H1 (cell line): ENCODE measurements around the gene PRB2. TPM values are rescaled to one million over a fixed set of nuclear protein-coding genes. Genes with fewer than 3 reads are reported as not detected.
"Not testable (repeated sequence)": the region's sequence is repeated elsewhere in the genome, so short reads cannot be mapped to it uniquely, and the experiment has no call there.

ENCODE experiments used
- CTCF ChIA-PET: fragments of 300-600 bp; sonication (Branson Sonifier 250); formaldehyde crosslinking; loops from one replicate; lab custom pipeline; 2021; ENCODE audit not compliant: partially characterized antibody; lab: Charles Lee
- POLR2A ChIA-PET: fragments of 300-600 bp; sonication (Branson Sonifier 250); formaldehyde crosslinking; loops from one replicate; lab custom pipeline; 2021; ENCODE audit warnings: inconsistent platforms; ENCODE audit not compliant: partially characterized antibody; lab: Charles Lee
- DNase-seq, 2 experiments: peaks; one replicate each; pipeline versions ENCODE4 v3.0.0 to v3.0.0-alpha.2; 2010 to 2022; ENCODE audit warnings: low spot score in 2 of 2, low read depth in 1 of 2, mixed read lengths in 1 of 2
- FAIRE-seq: peaks from 2 replicates; lab custom pipeline; 2011; peaks lifted over from hg19 to GRCh38; lab: Jason Lieb, UNC
- H2AFZ ChIP-seq: 2 replicates; pipeline ENCODE4 v1.8.1; 2012; ENCODE audit warnings: low read length, inconsistent platforms
- H2AK5ac ChIP-seq: 2 replicates; pipeline ENCODE4 v1.6.1; 2013; ENCODE audit warnings: low read depth, low read length
- H2BK120ac ChIP-seq: replicated peaks from 2 replicates; pipeline ENCODE3; 2013; ENCODE audit warnings: low read depth, low read length, inconsistent platforms
- H2BK12ac ChIP-seq: 2 replicates; pipeline ENCODE4 v1.6.1; 2013; ENCODE audit warnings: low read depth, low read length
- H2BK15ac ChIP-seq: 2 replicates; pipeline ENCODE4 v1.6.1; 2013; ENCODE audit warnings: low read length
- H2BK20ac ChIP-seq: 2 replicates; pipeline ENCODE4 v1.6.1; 2013; ENCODE audit warnings: low read length
- H2BK5ac ChIP-seq: 2 replicates; pipeline ENCODE4 v1.6.1; 2013; ENCODE audit warnings: low read depth, low read length
- H3K14ac ChIP-seq: 2 replicates; pipeline ENCODE4 v1.6.1; 2013; ENCODE audit warnings: inconsistent platforms; ENCODE audit not compliant: insufficient read length
- H3K18ac ChIP-seq: 2 replicates; pipeline ENCODE4 v1.6.1; 2013; ENCODE audit warnings: low read length; ENCODE audit errors: extremely low read depth
- H3K23ac ChIP-seq: 2 replicates; pipeline ENCODE4 v1.6.1; 2013; ENCODE audit warnings: inconsistent platforms; ENCODE audit not compliant: insufficient read length
- H3K23me2 ChIP-seq: 2 replicates; pipeline ENCODE4 v1.6.1; 2013; ENCODE audit warnings: low read depth, low read length
- H3K27ac ChIP-seq: 2 replicates; pipeline ENCODE4 v1.6.1; 2011; ENCODE audit warnings: low read depth, low read length, inconsistent platforms
- H3K27me3 ChIP-seq, 4 experiments: replicated peaks in 1 of 4; 1 replicate in 1 of 4; 2 replicates in 3 of 4; pipeline versions ENCODE4 v1.6.1 to v1.8.1; 2011 to 2013; ENCODE audit warnings: low read length in 3 of 4, mild to moderate bottlenecking in 3 of 4, inconsistent platforms in 2 of 4, mixed read lengths in 2 of 4, moderate library complexity in 1 of 4; ENCODE audit not compliant: control insufficient read depth in 3 of 4, insufficient read depth in 3 of 4; ENCODE audit errors: extremely low read depth in 1 of 4
- H3K36me3 ChIP-seq, 4 experiments: 2 replicates each; pipeline versions ENCODE4 v1.6.1 to v1.8.1; 2011 to 2013; ENCODE audit warnings: mild to moderate bottlenecking in 4 of 4, low read length in 3 of 4, moderate library complexity in 2 of 4, control low read depth in 1 of 4, inconsistent platforms in 1 of 4; ENCODE audit not compliant: insufficient read depth in 4 of 4, control insufficient read depth in 2 of 4
- H3K4ac ChIP-seq: replicated peaks from 2 replicates; pipeline ENCODE3; 2013; ENCODE audit warnings: low read length, low read depth, mixed read lengths, inconsistent platforms; ENCODE audit not compliant: insufficient read length
- H3K4me1 ChIP-seq, 4 experiments: replicated peaks in 1 of 4; 1 replicate in 1 of 4; 2 replicates in 3 of 4; pipeline versions ENCODE4 v1.6.1 to v1.8.1; 2011 to 2013; ENCODE audit warnings: low read length in 3 of 4, inconsistent platforms in 2 of 4, mixed read lengths in 1 of 4; ENCODE audit not compliant: insufficient read depth in 4 of 4, control insufficient read depth in 3 of 4
- H3K4me2 ChIP-seq, 2 experiments: 2 replicates each; pipeline versions ENCODE4 v1.6.1 to v1.8.1; 2011 to 2013; ENCODE audit warnings: low read depth in 2 of 2, low read length in 2 of 2, control low read depth in 1 of 2, inconsistent platforms in 1 of 2, mild to moderate bottlenecking in 1 of 2; ENCODE audit not compliant: insufficient read depth in 1 of 2
- H3K4me3 ChIP-seq, 4 experiments: fragments of 200-600, 300-600 bp in 1 of 4; sonication (generic), shearing (Covaris generic), sonication (Bioruptor Twin) in 1 of 4; 2 replicates each; pipeline versions ENCODE4 v1.5.1 to v1.8.1; 2011 to 2016; ENCODE audit warnings: low read length in 4 of 4, low read depth in 3 of 4, control low read depth in 2 of 4, inconsistent platforms in 2 of 4, mild to moderate bottlenecking in 2 of 4, mixed read lengths in 1 of 4, moderate library complexity in 1 of 4; ENCODE audit not compliant: insufficient read depth in 2 of 4; ENCODE audit errors: extremely low read depth in 1 of 4
- H3K56ac ChIP-seq: replicated peaks from 2 replicates; pipeline ENCODE3; 2013; ENCODE audit warnings: low read depth, mild to moderate bottlenecking, mixed read lengths, low read length, inconsistent platforms; ENCODE audit not compliant: insufficient read length
- H3K79me1 ChIP-seq: 2 replicates; pipeline ENCODE4 v1.6.1; 2013; ENCODE audit warnings: low read depth, low read length, control low read depth
- H3K79me2 ChIP-seq, 2 experiments: 2 replicates each; pipeline versions ENCODE4 v1.6.1 to v1.8.1; 2012 to 2013; ENCODE audit warnings: low read length in 2 of 2, mild to moderate bottlenecking in 2 of 2, inconsistent platforms in 1 of 2; ENCODE audit not compliant: insufficient read depth in 2 of 2, control insufficient read depth in 1 of 2
- H3K9ac ChIP-seq, 4 experiments: replicated peaks in 1 of 4; 1 replicate in 1 of 4; 2 replicates in 3 of 4; pipeline versions ENCODE4 v1.6.1 to v1.8.1; 2011 to 2013; ENCODE audit warnings: low read depth in 3 of 4, low read length in 3 of 4, control low read depth in 2 of 4, mild to moderate bottlenecking in 2 of 4, moderate library complexity in 2 of 4, inconsistent platforms in 1 of 4; ENCODE audit errors: extremely low read depth in 1 of 4
- H3K9me3 ChIP-seq, 2 experiments: 2 replicates each; pipeline versions ENCODE4 v1.6.1 to v1.8.1; 2012 to 2013; ENCODE audit warnings: mild to moderate bottlenecking in 2 of 2, moderate library complexity in 2 of 2, control low read depth in 1 of 2, inconsistent platforms in 1 of 2, low read depth in 1 of 2, low read length in 1 of 2, mixed read lengths in 1 of 2; ENCODE audit not compliant: insufficient read depth in 2 of 2
- H4K20me1 ChIP-seq, 2 experiments: replicated peaks in 1 of 2; 2 replicates each; pipeline versions ENCODE3 to v1.8.1; 2011 to 2013; ENCODE audit warnings: inconsistent platforms in 2 of 2, low read length in 2 of 2, mild to moderate bottlenecking in 1 of 2; ENCODE audit not compliant: insufficient read depth in 2 of 2, control insufficient read depth in 1 of 2
- H4K5ac ChIP-seq: 2 replicates; pipeline ENCODE4 v1.6.1; 2013; ENCODE audit warnings: low read length, low read depth, mixed read lengths, inconsistent platforms; ENCODE audit not compliant: insufficient read length
- H4K8ac ChIP-seq: 2 replicates; pipeline ENCODE4 v1.8.0; 2013; ENCODE audit warnings: mild to moderate bottlenecking, moderate library complexity, low read length, inconsistent platforms; ENCODE audit not compliant: insufficient read depth; ENCODE audit errors: extremely low read depth
- H4K91ac ChIP-seq: replicated peaks from 2 replicates; pipeline ENCODE3; 2013; ENCODE audit warnings: low read length, mixed read lengths, inconsistent platforms; ENCODE audit not compliant: insufficient read length
- WGBS, 2 experiments: shearing (Covaris generic) in 1 of 2; methylation state at CpG; one replicate each; pipeline versions ENCODE4 v1.1.6 to v1.1.7; 2013 to 2015; ENCODE audit warnings: low lambda C conversion rate in 2 of 2, mixed read lengths in 2 of 2, inconsistent platforms in 1 of 2, low coverage in 1 of 2, missing lambda C conversion rate in 1 of 2; ENCODE audit not compliant: insufficient replicate concordance in 2 of 2, insufficient coverage in 1 of 2, insufficient read length in 1 of 2; ENCODE audit errors: extremely low coverage in 1 of 2, missing lambda C conversion rate in 1 of 2; 5-methylcytosine and 5-hydroxymethylcytosine counted together
- polyA plus RNA-seq, 7 experiments: library from polyadenylated mRNA; depleted of rRNA in 3 of 7; stranded (reverse) in 5 of 7; unstranded in 2 of 7; fragments of >200 nt in 5 of 7; fragments of 200-250 nt in 2 of 7; gene quantifications; 1 replicate in 5 of 7; 2 replicates in 1 of 7; 4 replicates in 1 of 7; pipeline versions ENCODE4 v1.2.1 to v1.2.3, GENCODE V29; 2011 to 2013; ENCODE audit warnings: missing spikeins in 2 of 7, mixed read lengths in 2 of 7
- total RNA-seq: library from RNA; stranded (reverse); fragmentation: NEBNext Ultra II Directional; extraction: Animal tissue kit (Norgen Biotek cat#: 25700); gene quantifications from 2 replicates; pipeline ENCODE4 v1.2.1, GENCODE V29; 2021

The PRB2 gene
- total and polyA plus RNA-seq, 2 of the 8 experiments (the other 6 are each of a cell fraction or from before 2014, with no cell fraction given): not detected

- DNase-seq, H2BK15ac ChIP-seq, H3K4ac ChIP-seq, H4K91ac ChIP-seq, H2BK20ac ChIP-seq, H3K27me3 ChIP-seq, H3K79me2 ChIP-seq, H3K4me2 ChIP-seq, H3K9me3 ChIP-seq, H4K8ac ChIP-seq, POLR2A ChIA-PET, H3K18ac ChIP-seq, H4K5ac ChIP-seq, H3K27ac ChIP-seq, H3K4me3 ChIP-seq, H2BK5ac ChIP-seq, H2AK5ac ChIP-seq, H3K23ac ChIP-seq, FAIRE-seq, H3K4me1 ChIP-seq, H3K14ac ChIP-seq, H2BK120ac ChIP-seq, H4K20me1 ChIP-seq, H3K36me3 ChIP-seq, H2AFZ ChIP-seq, H3K56ac ChIP-seq, H3K9ac ChIP-seq, H3K23me2 ChIP-seq, H3K79me1 ChIP-seq, H2BK12ac ChIP-seq: not testable (repeated sequence)
- WGBS, 2 experiments: 81% methylated on average over 1 of the region's 2 CpGs; no CpG with 5 or more reads in 1 of the 2 experiments
- CTCF ChIA-PET: interaction anchor here (0.9 kb wide), 1 partner anchor 9 kb away, joined by 3 read pairs; no protein-coding TSS in a partner anchor
Measured at GRCh38 chr12:11351736-11352135, 43.6 kb downstream of the PRB2 start.
